ENCODE data around the gene SPTLC1.

DNA sequence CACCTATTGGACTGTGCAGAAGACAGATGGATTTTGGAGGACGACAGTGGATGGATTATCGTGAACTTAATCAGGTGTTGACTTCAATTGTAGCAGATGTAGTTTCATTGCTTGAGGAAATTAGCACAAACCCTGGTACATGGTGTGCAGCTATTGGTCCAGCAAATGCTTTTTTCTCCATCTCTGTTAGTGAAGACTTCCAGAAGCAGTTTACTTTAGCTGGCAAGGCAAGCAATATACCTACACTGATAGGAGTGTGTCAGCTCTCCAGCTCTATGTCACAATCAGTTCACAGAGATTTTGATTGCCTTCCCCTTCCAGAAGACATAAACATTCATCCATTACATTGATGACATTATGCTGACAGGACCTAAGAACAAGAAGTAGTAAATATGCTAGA is 129.5 kb downstream of the SPTLC1 start:
- TF ChIP-seq POLR2A (IDR thresholded peaks at IDR 0.05; ENCODE audit: low read length) (no peak), GATA1 (IDR thresholded peaks at IDR 0.05; ENCODE audit: low read depth, low read length) (no peak)

All from erythroblast (primary cell).